Kidney epithelial cell (primary cell): ENCODE measurements around the gene PMEPA1. TPM values are rescaled to one million over a fixed set of nuclear protein-coding genes. Genes with fewer than 3 reads are reported as not detected.

Experiments
- DNase-seq: peaks from one replicate; pipeline ENCODE4 v3.0.0-alpha.2; 2010; ENCODE audit warnings: low read depth
- H3K27me3 ChIP-seq: 2 replicates; pipeline ENCODE4 v1.6.0; 2011; ENCODE audit warnings: low read length; ENCODE audit not compliant: control insufficient read depth, insufficient read depth
- H3K36me3 ChIP-seq: 2 replicates; pipeline ENCODE4 v1.5.1; 2011; ENCODE audit warnings: low read length; ENCODE audit not compliant: control insufficient read depth, insufficient read depth
- H3K4me3 ChIP-seq: 2 replicates; pipeline ENCODE4 v1.5.1; 2011; ENCODE audit warnings: low read depth, mild to moderate bottlenecking, control low read depth, low read length
- total RNA-seq: library from RNA; depleted of rRNA; stranded (reverse); fragments of >200 nt; gene quantifications from 2 replicates; pipeline ENCODE4 v1.2.3, GENCODE V29; 2015
- TF ChIP-seq, protein P1 (sequence below): IDR thresholded peaks from 2 replicates; pipeline ENCODE4 v1.5.1; 2011; ENCODE audit warnings: mild to moderate bottlenecking, moderate library complexity, low read length, control low read depth, inconsistent platforms; ENCODE audit not compliant: insufficient read depth, poor library complexity, severe bottlenecking

The PMEPA1 gene
- total RNA-seq, 1 donor from 2014 or later, result 244 TPM

DNA sequence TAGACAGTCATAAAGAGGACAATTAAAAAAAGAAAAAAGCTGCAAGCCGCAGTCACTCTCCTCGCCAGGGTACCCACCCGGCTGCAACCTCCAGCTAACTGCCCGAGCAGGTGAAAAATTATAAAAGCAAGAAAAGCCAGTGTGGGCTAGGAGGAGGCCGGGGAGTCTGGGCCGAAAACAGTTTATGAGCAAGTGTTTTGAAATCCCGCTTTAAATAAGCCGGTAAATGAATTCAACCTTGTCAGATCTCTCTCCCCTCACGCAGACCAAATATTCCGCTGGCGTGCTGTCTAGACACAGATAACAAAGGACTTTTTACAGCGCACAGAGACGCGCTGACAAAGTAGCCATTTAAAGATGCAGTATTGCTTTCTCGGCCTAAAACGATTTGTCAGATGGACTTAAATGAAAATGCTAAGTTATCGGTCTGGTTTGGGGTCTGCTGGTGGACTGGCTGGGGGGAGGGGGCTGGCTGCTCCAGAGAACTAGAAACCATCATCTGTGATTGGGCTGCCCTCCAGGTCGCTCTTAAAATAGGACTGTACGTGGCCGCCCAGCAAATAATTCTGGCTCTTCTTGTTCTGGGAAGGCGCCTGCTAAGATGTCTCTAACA is 24.6 kb downstream of the PMEPA1 start:
- peaks cover 5% of the 10 kb centered on the region for H3K36me3 ChIP-seq
- no peak overlapping the region for H3K4me3 ChIP-seq

DNA sequence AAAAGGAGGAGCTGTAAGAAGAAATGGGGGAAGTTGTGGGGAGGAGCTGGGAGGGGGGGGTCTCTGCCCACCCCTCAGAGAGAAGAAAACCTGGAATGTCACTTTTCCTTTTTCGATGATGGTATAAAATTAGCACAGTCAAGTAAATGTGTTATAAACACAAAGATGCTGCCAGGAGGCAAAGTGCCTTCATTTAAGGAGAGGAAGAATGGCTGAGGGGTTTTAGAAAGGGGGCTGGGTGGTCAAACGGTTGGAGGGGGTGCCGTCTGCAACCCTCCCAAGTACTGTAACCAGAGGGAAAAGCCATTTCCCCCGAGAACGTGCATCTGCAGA is 25.0 kb downstream of the PMEPA1 start:
- TF ChIP-seq, protein P1, sequence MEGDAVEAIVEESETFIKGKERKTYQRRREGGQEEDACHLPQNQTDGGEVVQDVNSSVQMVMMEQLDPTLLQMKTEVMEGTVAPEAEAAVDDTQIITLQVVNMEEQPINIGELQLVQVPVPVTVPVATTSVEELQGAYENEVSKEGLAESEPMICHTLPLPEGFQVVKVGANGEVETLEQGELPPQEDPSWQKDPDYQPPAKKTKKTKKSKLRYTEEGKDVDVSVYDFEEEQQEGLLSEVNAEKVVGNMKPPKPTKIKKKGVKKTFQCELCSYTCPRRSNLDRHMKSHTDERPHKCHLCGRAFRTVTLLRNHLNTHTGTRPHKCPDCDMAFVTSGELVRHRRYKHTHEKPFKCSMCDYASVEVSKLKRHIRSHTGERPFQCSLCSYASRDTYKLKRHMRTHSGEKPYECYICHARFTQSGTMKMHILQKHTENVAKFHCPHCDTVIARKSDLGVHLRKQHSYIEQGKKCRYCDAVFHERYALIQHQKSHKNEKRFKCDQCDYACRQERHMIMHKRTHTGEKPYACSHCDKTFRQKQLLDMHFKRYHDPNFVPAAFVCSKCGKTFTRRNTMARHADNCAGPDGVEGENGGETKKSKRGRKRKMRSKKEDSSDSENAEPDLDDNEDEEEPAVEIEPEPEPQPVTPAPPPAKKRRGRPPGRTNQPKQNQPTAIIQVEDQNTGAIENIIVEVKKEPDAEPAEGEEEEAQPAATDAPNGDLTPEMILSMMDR, result no peak
- no peak for DNase-seq
- peaks cover 5% of the 10 kb centered on the region for H3K36me3 ChIP-seq

More for the DNA sequence above, 24.6 kb downstream of the PMEPA1 start:
- H3K27me3 ChIP-seq, result no peaks in the 10 kb centered on the region
- no peak for DNase-seq
- TF ChIP-seq, protein P1, result no peak

DNA sequence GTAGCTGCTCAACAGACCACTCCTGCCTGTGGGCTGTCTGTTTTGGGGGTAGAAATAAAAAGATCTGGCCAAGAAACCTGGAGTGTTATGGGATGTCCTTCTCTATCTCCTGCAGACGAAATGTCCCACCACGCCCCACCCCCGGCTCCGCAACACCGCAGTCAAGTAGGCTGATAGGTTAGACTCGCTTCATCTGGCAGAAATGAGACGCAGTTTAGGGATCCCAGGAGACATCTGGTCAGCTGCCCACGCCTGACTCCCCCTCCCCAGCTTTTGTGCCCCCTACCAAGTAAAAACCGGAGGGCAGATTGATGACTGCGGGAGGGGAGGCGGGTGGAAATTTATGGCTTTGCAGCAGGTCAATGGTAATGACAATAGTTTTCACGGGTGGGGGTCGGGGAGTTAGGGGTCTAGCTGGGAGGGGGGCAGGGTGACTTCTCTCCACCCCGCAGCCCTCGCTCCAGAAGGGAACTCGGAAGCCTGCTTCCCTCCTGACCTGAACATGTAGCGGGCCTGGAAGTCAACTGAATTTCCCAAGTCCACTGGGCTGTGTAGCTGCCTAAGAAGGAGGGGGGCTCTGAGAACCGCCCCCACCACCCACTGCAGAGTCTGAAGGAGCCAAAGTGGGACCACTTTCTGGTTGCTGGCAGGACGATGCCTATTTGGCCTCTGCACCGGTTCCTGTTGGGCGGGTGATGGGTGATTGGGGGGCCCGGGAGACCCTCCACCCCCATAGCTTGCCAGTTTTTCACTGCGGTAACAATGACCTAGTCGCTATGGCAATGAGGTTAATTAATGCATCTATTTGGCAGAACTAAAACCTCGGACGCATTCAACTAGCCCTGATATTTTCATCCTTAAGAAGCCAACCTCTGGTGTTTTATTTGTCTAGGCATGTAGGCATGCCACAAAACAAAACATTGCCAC is 25.7 kb downstream of the PMEPA1 start:
- DNase-seq, result no peak
- Histone ChIP-seq H3K4me3 (no peak overlapping the region), H3K36me3 (peaks cover 5% of the 10 kb centered on the region), H3K27me3 (no peaks in the 10 kb centered on the region)
- TF ChIP-seq, protein P1, result no peak

More for the DNA sequence above, 25.0 kb downstream of the PMEPA1 start:
- no peaks in the 10 kb centered on the region for H3K27me3 ChIP-seq
- no peak overlapping the region for H3K4me3 ChIP-seq

DNA sequence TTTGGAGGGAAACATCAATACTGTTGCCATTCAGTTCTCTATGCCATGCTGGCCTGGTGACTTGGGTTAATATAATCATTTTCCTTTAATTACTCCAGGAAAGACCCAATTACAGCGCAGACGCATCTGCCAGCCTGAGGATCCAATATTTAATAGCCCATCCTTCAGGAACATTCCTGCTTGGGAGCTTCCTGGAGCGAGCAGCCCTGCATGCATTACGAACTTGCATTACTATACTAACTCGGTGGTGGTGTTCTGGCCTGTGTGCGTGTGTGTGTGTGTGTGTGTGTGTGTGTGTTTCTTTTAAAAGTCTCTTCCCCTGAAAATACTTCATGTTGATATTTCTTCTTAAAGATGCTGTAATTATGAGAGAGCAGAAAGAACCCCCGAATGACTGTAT is 26.5 kb downstream of the PMEPA1 start:
- no peak for DNase-seq
- TF ChIP-seq, protein P1, result no peak
- Histone ChIP-seq H3K4me3 (no peak overlapping the region), H3K27me3 (no peaks in the 10 kb centered on the region), H3K36me3 (peaks cover 3% of the 10 kb centered on the region)

DNA sequence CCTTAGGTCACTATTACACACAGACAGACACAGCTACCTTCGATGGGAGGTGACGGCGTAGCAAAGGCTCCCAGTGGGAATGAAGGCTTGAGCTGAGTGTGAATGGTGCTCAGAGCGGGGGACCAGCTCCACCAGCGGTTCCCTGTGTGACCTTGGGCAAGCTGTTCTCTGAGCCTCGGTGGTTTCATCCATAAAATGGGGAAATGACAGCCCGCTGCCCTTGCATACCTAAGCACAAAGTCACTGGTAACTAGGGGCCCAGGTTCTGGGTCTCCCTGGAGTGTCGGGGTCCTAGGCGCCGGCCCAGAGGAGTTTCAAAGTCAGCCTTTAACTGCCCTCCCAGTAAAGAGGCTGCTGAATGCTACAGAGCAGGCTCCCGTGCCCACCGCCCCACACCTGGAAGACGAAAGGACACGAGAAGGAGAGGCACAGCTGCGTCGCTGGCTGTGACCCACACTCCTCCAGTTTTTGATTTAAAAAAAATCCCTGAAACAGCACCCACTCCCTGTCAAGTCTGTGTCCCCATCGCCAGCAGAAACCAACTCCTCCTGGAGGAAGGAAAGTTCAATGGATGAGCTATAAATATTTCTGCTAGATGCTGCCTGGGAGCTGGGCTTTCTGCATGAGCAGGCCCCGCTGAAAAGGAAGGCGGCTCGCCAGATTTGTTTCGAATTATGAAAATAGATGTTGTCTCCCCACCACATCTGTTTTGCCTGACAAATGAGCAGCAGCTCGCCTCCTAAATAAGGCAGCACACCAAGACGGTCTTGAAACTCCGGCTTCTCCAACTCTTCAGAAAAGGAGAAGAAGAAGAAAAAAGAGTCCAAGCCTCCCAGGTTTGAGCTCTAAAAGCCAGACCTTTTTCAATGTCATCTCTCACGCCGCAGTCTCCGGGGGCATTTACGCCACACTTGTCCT is 27.4 kb downstream of the PMEPA1 start:
- TF ChIP-seq, protein P1, result no peak
- no peak for DNase-seq
- H3K27me3 ChIP-seq, result no peaks in the 10 kb centered on the region
- peaks cover 3% of the 10 kb centered on the region for H3K36me3 ChIP-seq
- H3K4me3 ChIP-seq, result no peak overlapping the region
